GOT3 (cell line): ENCODE measurements around the gene CAMK2B.

Experiments
- DNase-seq: peaks from one replicate; lab custom pipeline; 2025; ENCODE audit warnings: mixed read lengths; lab: John Stamatoyannopoulos, UW

Gene CAMK2B

GRCh38 chr7:44256459-44256858 is 68.9 kb downstream of the CAMK2B start:
- DNase-seq: no peak

DNA sequence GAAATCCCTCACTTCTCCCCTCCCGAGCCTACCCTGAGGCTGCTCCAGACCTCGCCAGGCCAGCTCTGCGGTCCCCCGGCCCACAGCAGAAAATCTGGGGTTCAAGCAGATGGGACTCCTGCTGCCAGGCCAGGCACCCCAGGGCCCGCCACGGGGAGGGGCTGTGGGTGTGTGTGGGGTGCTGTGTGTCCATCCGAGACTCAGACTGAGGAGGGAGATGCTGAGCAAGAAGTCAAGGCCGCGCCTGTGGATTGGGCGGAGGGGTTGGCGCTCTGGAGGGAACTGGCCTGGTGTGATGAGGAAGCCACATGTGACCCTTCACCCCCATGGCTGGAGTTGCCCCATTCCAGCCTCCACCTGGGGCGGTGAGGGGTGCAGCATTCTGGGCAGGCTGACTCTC is 73.5 kb downstream of the CAMK2B start:
- DNase-seq: no peak

- no peak for DNase-seq
Measured at GRCh38 chr7:44251269-44251668, 74.1 kb downstream of the CAMK2B start.

- DNase-seq: no peak
Measured at GRCh38 chr7:44249639-44250234, 75.7 kb downstream of the CAMK2B start.

GRCh38 chr7:44247868-44248651 is 77.3 kb downstream of the CAMK2B start:
- no peak for DNase-seq

- no peak for DNase-seq
Measured at GRCh38 chr7:44246396-44247113, 78.8 kb downstream of the CAMK2B start.

DNA sequence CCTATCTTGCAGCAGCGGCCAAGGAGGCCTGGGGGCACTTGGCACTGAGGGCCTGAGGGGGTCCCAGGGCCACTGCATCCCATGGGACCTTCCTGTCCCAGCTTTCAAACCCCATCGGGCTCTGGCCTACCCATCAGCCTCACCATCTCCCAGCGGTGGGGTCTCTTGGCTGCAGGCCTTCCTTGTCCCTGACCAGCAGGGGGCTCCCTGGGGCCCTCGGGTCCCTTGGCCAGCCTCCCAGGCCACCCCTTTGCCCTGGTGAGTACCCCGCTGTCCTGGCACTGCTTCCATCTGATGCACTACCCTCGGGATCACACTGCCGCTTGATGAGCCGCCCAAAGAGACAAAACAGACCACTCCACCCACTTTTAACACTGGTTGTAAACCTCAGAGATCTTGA is 81.1 kb downstream of the CAMK2B start:
- no peak for DNase-seq

GRCh38 chr7:44242091-44242490 is 83.3 kb downstream of the CAMK2B start:
- no peak for DNase-seq

DNA sequence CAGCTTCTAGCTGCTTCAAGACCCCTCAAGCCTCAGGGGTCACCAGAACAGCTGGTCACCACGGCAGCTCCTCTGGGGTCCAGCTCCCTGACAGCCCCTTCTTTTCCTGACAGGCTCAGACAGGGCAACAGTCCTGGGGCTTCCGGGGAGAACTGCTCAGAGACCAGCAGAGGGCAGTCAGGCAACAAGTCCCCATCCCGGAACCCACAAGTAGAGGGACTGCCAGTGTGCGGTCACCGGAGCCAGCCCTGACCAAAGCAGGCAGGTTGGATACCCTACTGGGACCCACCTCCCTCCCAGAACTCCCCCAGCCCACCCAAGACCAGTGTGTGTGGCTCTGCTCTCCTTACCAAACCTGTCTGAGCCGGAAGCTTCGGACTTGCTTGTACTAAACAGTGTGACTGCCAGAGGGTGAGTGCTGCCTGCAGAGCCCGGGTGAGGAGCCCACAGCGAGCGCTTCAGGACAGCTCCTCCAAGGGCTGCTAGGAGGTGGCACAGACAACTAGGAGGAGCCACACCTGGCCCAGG is 84.3 kb downstream of the CAMK2B start:
- peak; percentile 50 for DNase-seq

DNA sequence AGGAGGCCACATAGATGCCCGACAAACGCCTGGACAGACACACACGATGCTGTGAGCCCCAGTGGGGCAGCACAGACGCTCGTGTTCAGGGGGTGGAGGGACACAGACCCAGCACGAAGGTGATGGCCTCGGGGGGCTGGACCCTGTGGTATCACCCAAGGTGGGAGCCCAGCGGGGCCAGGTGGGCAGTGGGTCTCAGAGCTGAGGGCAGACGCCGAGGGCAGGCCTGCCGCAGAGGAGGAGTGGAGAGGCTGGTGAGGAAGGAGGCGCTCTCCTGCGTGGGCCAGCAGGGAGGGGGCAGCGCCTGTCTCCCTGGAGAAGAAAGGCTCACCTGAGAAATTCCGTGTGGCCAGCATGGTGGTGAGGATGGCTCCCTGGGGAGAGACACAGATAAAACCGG is 85.0 kb downstream of the CAMK2B start:
- DNase-seq: no peak

- DNase-seq: no peak
Measured at GRCh38 chr7:44239361-44239760, 86.0 kb downstream of the CAMK2B start.

- DNase-seq: no peak
Measured at GRCh38 chr7:44238116-44238695, 87.2 kb downstream of the CAMK2B start.

DNA sequence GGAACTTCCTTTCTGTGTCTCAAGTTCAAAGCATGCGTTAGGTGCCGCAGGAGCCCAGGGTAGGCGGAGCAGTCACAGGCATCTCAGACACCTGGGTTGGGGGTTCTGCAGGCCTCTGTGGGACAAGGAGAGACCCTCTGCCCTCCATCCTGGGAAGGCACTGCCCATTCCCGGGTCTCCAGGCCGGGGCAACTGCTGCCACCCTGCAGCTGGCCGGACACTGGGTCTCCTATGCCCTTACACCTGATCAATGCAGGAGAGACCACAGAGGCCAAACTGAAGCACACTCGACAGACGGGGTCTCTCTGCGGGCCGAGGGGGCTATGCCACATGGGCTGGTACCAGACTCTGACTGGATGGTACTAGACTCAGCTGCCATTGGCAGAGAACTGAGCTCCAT is 87.7 kb downstream of the CAMK2B start:
- DNase-seq: no peak

GRCh38 chr7:44236333-44236728 is 89.1 kb downstream of the CAMK2B start:
- no peak for DNase-seq

- no peak for DNase-seq
Measured at GRCh38 chr7:44235582-44236332, 89.6 kb downstream of the CAMK2B start.

GRCh38 chr7:44235066-44235465 is 90.3 kb downstream of the CAMK2B start:
- DNase-seq: no peak

GRCh38 chr7:44232901-44233715 is 92.3 kb downstream of the CAMK2B start:
- no peak for DNase-seq

GRCh38 chr7:44232396-44232795 is 93.0 kb downstream of the CAMK2B start:
- no peak for DNase-seq

DNA sequence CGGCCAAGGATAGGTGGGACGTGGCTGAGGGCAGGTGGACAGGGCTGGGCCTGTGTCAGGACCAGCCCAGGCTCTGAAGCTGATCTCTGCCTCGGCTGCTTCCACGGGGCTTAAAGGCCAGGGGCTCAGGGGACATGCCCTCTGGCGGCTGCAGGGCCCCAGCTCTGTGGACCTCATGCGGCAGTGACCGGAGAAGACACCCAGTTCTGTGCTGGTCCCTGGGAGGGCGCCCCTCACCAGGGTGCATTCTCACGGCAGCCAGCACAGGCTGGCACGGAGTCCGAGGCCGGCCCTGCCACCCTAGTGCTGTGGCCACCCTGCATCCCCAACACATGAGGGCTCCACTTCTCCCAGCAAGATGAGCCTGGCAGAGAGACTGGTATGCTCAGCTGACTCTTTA is 94.3 kb downstream of the CAMK2B start:
- no peak for DNase-seq

DNA sequence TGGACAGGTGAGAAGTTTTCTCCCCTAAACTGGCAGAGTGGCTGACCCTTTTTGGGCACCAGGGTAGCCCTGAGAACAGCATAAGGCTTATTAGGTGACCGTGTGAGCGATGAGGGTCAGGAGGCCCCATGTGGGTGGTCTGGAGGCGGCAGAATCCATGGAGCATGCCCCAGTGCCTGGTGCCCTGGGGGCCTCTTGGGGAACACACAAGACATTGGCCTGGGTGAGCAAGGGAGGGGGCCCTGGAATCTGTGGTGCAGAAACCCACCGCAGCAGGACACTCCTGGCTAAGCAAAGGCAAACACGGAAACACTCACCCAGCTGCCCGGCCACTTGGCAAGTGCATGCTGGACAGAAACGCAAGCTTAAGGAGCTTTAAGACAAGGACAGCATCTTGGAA is 95.1 kb downstream of the CAMK2B start:
- no peak for DNase-seq

GRCh38 chr7:44229546-44230105 is 95.8 kb downstream of the CAMK2B start:
- DNase-seq: no peak
